ENCODE results near the gene SPRY1.

Gene SPRY1

GRCh38 chr4:123380728-123381716, 15.6 kb upstream of the SPRY1 start:
- no peak for DNase-seq

GRCh38 chr4:123381996-123382395, 14.6 kb upstream of the SPRY1 start:
- DNase-seq, result no peak

- no peak for DNase-seq
Observed at GRCh38 chr4:123383566-123383965, 13.0 kb upstream of the SPRY1 start.

GRCh38 chr4:123386609-123387008, 10.0 kb upstream of the SPRY1 start:
- no peak for DNase-seq

- no peak for DNase-seq
Observed at GRCh38 chr4:123390846-123391456, 5.6 kb upstream of the SPRY1 start.

GRCh38 chr4:123393721-123394120, 2.9 kb upstream of the SPRY1 start:
- no peak for DNase-seq

GRCh38 chr4:123397144-123398065, 810 bp downstream of the SPRY1 start:
- peak; percentile 4 for DNase-seq

GRCh38 chr4:123398066-123398852, 1.7 kb downstream of the SPRY1 start:
- DNase-seq, result peak; percentile 3

- no peak for DNase-seq
Observed at GRCh38 chr4:123398853-123399626, 2.4 kb downstream of the SPRY1 start.

- DNase-seq, result no peak
Observed at GRCh38 chr4:123399627-123400358, 3.2 kb downstream of the SPRY1 start.

- DNase-seq, result no peak
Observed at GRCh38 chr4:123401271-123402120, 4.9 kb downstream of the SPRY1 start.

- DNase-seq, result no peak
Observed at GRCh38 chr4:123402121-123402465, 5.5 kb downstream of the SPRY1 start.

GRCh38 chr4:123403080-123403604, 6.5 kb downstream of the SPRY1 start:
- no peak for DNase-seq

GRCh38 chr4:123404533-123404932, 7.9 kb downstream of the SPRY1 start:
- DNase-seq, result no peak

GRCh38 chr4:123405267-123405865, 8.8 kb downstream of the SPRY1 start:
- no peak for DNase-seq

GRCh38 chr4:123406872-123407271, 10.3 kb downstream of the SPRY1 start:
- no peak for DNase-seq

- no peak for DNase-seq
Observed at GRCh38 chr4:123408471-123409084, 12.0 kb downstream of the SPRY1 start.

GRCh38 chr4:123409334-123409733, 12.7 kb downstream of the SPRY1 start:
- no peak for DNase-seq

GRCh38 chr4:123411514-123411913, 14.9 kb downstream of the SPRY1 start:
- no peak for DNase-seq
